HG03135 (cell line): ENCODE measurements around the gene LCN12.

ENCODE experiments used
- ATAC-seq: cut with Tn5 transposase; IDR thresholded peaks from one replicate; pipeline ENCODE4 v1.9.1; 2021; ENCODE audit warnings: mild to moderate bottlenecking, moderate library complexity; ENCODE audit not compliant: unreplicated experiment

LCN12 gene

GRCh38 chr9:136957461-136957860, 5.4 kb downstream of the LCN12 start:
- ATAC-seq = no peak

GRCh38 chr9:136957901-136958300, 5.8 kb downstream of the LCN12 start:
- ATAC-seq = no peak

GRCh38 chr9:136958473-136958872, 6.4 kb downstream of the LCN12 start:
- no peak for ATAC-seq

GRCh38 chr9:136958898-136959850, 7.1 kb downstream of the LCN12 start:
- ATAC-seq = no peak

- no peak for ATAC-seq
Observed at GRCh38 chr9:136960212-136960937, 8.3 kb downstream of the LCN12 start.

- no peak for ATAC-seq
Observed at GRCh38 chr9:136960938-136961275, 8.8 kb downstream of the LCN12 start.

GRCh38 chr9:136961279-136962065, 9.4 kb downstream of the LCN12 start:
- ATAC-seq = no peak

- no peak for ATAC-seq
Observed at GRCh38 chr9:136962163-136962562, 10.1 kb downstream of the LCN12 start.

- no peak for ATAC-seq
Observed at GRCh38 chr9:136962701-136963248, 10.7 kb downstream of the LCN12 start.

GRCh38 chr9:136963341-136963740, 11.3 kb downstream of the LCN12 start:
- ATAC-seq = no peak

- no peak for ATAC-seq
Observed at GRCh38 chr9:136963751-136964150, 11.7 kb downstream of the LCN12 start.

- no peak for ATAC-seq
Observed at GRCh38 chr9:136964171-136964689, 12.2 kb downstream of the LCN12 start.

- ATAC-seq = no peak
Observed at GRCh38 chr9:136964833-136965422, 12.9 kb downstream of the LCN12 start.

GRCh38 chr9:136965771-136966484, 13.9 kb downstream of the LCN12 start:
- ATAC-seq = no peak

- no peak for ATAC-seq
Observed at GRCh38 chr9:136968333-136969127, 16.5 kb downstream of the LCN12 start.

GRCh38 chr9:136969150-136969549, 17.1 kb downstream of the LCN12 start:
- ATAC-seq = no peak

- ATAC-seq = no peak
Observed at GRCh38 chr9:136969774-136970173, 17.7 kb downstream of the LCN12 start.

- ATAC-seq = no peak
Observed at GRCh38 chr9:136970361-136970760, 18.3 kb downstream of the LCN12 start.

GRCh38 chr9:136971746-136972145, 19.7 kb downstream of the LCN12 start:
- no peak for ATAC-seq
